PC-9 (cell line): Measurements from ENCODE around the gene FILIP1.

Experiments used
- EZH2 ChIP-seq: fragments of 200-600 bp; sonication (generic); IDR thresholded peaks from 2 replicates; pipeline ENCODE4 v1.8.0; 2017; ENCODE audit warnings: antibody characterized with exemption, low read depth
- TF ChIP-seq, protein P1 (sequence below): fragments of 200-600 bp; sonication (generic); conservative IDR thresholded peaks from 2 replicates; pipeline ENCODE4 v1.6.1; 2017; ENCODE audit warnings: mixed run types, antibody characterized with exemption, mild to moderate bottlenecking, moderate library complexity

DNA sequence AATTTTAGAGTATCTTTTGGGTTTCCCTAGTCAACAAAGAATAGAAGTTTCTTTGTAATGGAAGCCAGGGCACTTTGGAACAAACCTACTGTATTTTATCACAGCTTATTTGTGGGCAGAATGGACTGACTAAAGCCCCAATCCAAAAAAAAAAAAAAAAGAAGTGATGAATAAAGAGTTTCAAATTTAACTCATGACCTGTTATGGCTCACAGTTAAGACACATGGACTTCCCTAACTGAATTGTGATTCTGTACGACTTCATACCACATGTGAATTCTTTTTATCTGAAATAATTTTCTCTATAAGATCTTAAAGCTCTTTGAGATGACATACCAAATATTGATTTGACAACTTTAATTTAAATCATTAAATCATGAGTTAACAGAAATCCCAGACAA, 77.2 kb downstream of the FILIP1 start:
- no peak for TF ChIP-seq EZH2
- TF ChIP-seq, protein P1, sequence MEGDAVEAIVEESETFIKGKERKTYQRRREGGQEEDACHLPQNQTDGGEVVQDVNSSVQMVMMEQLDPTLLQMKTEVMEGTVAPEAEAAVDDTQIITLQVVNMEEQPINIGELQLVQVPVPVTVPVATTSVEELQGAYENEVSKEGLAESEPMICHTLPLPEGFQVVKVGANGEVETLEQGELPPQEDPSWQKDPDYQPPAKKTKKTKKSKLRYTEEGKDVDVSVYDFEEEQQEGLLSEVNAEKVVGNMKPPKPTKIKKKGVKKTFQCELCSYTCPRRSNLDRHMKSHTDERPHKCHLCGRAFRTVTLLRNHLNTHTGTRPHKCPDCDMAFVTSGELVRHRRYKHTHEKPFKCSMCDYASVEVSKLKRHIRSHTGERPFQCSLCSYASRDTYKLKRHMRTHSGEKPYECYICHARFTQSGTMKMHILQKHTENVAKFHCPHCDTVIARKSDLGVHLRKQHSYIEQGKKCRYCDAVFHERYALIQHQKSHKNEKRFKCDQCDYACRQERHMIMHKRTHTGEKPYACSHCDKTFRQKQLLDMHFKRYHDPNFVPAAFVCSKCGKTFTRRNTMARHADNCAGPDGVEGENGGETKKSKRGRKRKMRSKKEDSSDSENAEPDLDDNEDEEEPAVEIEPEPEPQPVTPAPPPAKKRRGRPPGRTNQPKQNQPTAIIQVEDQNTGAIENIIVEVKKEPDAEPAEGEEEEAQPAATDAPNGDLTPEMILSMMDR: no peak
